ENCODE data around the gene USP2. TPM values are rescaled to one million over a fixed set of nuclear protein-coding genes. Genes with fewer than 3 reads are reported as not detected.

USP2 gene
- polyA plus RNA-seq, 1 donor (not counting 4 experiments of a cell fraction or from before 2014, with no cell fraction given): 0.35 TPM

DNA sequence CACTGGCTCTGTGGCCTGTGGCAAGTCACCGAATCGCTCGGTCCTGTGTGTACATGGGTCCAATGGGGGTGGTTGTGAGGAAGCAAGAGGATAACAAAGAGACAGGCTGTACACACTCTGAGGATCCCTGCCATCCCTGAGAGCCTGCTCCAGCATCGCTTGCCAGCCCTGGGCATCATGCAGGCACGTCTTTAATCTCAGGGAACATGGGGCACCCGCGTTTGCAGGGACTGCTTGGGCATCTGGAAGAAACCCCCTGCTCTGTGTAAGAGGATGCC is 39.5 kb downstream of the USP2 start:
- H4K20me1 ChIP-seq (ENCODE audit: control insufficient read depth, extremely low read depth, insufficient read depth, low read length): peaks cover 3% of the 10 kb centered on the region
- H3K4me2 ChIP-seq (ENCODE audit: control insufficient read depth, extremely low read depth, insufficient read depth, low read depth, low read length): no peak overlapping the region
- peaks cover 43% of the 10 kb centered on the region for H3K27me3 ChIP-seq (ENCODE audit: control insufficient read depth, extremely low read depth, insufficient read depth, low read length)
- peaks cover 5% of the 10 kb centered on the region for H3K4me1 ChIP-seq (ENCODE audit: control insufficient read depth, extremely low read depth, insufficient read depth, low read length)
- H3K79me2 ChIP-seq (ENCODE audit: control insufficient read depth, insufficient read depth, low read length): peaks cover 4% of the 10 kb centered on the region
- H3K9ac ChIP-seq (ENCODE audit: control insufficient read depth, extremely low read depth, insufficient read depth, low read length): no peak overlapping the region
- no peak overlapping the region for H3K4me3 ChIP-seq (ENCODE audit: control insufficient read depth in 2 of 3, extremely low read depth in 1 of 3, insufficient read depth in 2 of 3, low read depth in 1 of 3, low read length in 3 of 3)
- H3K36me3 ChIP-seq (ENCODE audit: control insufficient read depth in 2 of 2, extremely low read depth in 1 of 2, insufficient read depth in 2 of 2, low read length in 2 of 2): peaks cover 0 to 3% of the 10 kb centered on the region in 2 experiments
- FAIRE-seq: no peak
- dilution Hi-C loops (cut with MboI; ENCODE audit: extremely low pct_ligation_motif_present, low sequenced_read_pairs): no loop called here
- TF ChIP-seq, protein P1, sequence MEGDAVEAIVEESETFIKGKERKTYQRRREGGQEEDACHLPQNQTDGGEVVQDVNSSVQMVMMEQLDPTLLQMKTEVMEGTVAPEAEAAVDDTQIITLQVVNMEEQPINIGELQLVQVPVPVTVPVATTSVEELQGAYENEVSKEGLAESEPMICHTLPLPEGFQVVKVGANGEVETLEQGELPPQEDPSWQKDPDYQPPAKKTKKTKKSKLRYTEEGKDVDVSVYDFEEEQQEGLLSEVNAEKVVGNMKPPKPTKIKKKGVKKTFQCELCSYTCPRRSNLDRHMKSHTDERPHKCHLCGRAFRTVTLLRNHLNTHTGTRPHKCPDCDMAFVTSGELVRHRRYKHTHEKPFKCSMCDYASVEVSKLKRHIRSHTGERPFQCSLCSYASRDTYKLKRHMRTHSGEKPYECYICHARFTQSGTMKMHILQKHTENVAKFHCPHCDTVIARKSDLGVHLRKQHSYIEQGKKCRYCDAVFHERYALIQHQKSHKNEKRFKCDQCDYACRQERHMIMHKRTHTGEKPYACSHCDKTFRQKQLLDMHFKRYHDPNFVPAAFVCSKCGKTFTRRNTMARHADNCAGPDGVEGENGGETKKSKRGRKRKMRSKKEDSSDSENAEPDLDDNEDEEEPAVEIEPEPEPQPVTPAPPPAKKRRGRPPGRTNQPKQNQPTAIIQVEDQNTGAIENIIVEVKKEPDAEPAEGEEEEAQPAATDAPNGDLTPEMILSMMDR (optimal IDR thresholded peaks at IDR 0.05 in 1 of 3, IDR thresholded peaks at IDR 0.05 in 1 of 3, conservative IDR thresholded peaks at IDR 0.05 in 1 of 3; ENCODE audit: extremely low read depth in 1 of 3, insufficient read depth in 2 of 3, low read length in 3 of 3): no peak
- TF ChIP-seq EZH2 (IDR thresholded peaks at IDR 0.05; ENCODE audit: low read length): no peak
- H2AFZ ChIP-seq (ENCODE audit: control insufficient read depth, low read length): no peak overlapping the region
- no peak overlapping the region for H3K27ac ChIP-seq (ENCODE audit: control insufficient read depth, insufficient read depth, low read length)
- no peak for DNase-seq (ENCODE audit: low read depth, low spot score)
- no peaks in the 10 kb centered on the region for H3K9me1 ChIP-seq (ENCODE audit: control insufficient read depth, extremely low read depth, insufficient read depth, low read length)
- H3K9me3 ChIP-seq (ENCODE audit: control insufficient read depth, low read depth, low read length): no peaks in the 10 kb centered on the region

DNA sequence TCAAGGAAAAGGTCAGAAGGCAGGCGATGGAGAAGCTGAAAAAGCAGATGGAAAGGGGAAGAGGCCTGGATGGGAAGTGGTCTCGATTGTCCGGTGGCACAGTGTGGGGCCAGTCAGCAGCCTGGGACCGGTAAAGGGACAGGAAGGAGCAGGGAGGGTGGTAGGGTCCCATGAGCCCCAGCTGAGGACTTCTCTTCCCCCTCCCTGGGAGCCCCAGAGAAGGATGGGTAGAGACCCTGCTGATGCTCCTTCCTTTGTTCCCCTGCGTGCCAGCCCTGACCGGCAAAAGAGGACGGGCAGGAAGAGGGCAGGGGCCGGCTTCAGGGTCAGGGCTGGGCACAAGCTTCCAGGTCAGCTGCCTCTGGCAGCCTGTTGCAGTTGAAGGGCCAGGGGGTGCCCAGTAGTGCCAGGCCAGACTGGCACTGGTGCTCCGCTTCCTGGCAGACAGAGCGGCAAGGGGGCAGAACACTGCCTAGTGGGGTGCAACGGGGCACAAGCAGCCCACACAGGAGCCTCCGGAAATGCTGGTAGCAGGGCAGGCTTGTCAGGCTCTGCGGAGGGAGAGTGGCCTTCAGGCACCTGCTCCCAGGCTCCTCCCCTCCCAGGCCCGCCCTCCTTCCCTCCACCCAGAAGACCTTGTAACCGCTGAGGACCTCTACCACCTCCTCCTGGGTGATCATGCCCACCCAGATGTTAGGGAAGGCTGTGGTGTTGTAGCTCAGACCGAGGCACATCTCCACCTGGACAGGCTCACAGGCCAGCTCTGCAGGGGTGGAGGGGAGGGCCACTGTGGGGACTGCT is 40.1 kb downstream of the USP2 start:
- FAIRE-seq (no peak), DNase-seq (ENCODE audit: low read depth, low spot score) (no peak)
- H3K36me3 ChIP-seq (ENCODE audit: control insufficient read depth in 2 of 2, extremely low read depth in 1 of 2, insufficient read depth in 2 of 2, low read length in 2 of 2): peaks cover 2 to 8% of the 10 kb centered on the region in 2 experiments
- dilution Hi-C loops (cut with MboI; ENCODE audit: extremely low pct_ligation_motif_present, low sequenced_read_pairs): no loop called here
- no peaks in the 10 kb centered on the region for H3K9me3 ChIP-seq (ENCODE audit: control insufficient read depth, low read depth, low read length)
- peaks cover 7% of the 10 kb centered on the region for H3K79me2 ChIP-seq (ENCODE audit: control insufficient read depth, insufficient read depth, low read length)
- no peaks in the 10 kb centered on the region for H3K9me1 ChIP-seq (ENCODE audit: control insufficient read depth, extremely low read depth, insufficient read depth, low read length)
- TF ChIP-seq, protein P1 (optimal IDR thresholded peaks at IDR 0.05 in 1 of 3, IDR thresholded peaks at IDR 0.05 in 1 of 3, conservative IDR thresholded peaks at IDR 0.05 in 1 of 3; ENCODE audit: extremely low read depth in 1 of 3, insufficient read depth in 2 of 3, low read length in 3 of 3): no peak
- peak; percentile 76 for TF ChIP-seq EZH2 (IDR thresholded peaks at IDR 0.05; ENCODE audit: low read length)
- no peak overlapping the region for H3K27ac ChIP-seq (ENCODE audit: control insufficient read depth, insufficient read depth, low read length)
- no peak overlapping the region for H2AFZ ChIP-seq (ENCODE audit: control insufficient read depth, low read length)
- no peak overlapping the region for H3K4me2 ChIP-seq (ENCODE audit: control insufficient read depth, extremely low read depth, insufficient read depth, low read depth, low read length)
- H3K4me3 ChIP-seq (ENCODE audit: control insufficient read depth in 2 of 3, extremely low read depth in 1 of 3, insufficient read depth in 2 of 3, low read depth in 1 of 3, low read length in 3 of 3): no peak overlapping the region
- peaks cover 5% of the 10 kb centered on the region for H3K4me1 ChIP-seq (ENCODE audit: control insufficient read depth, extremely low read depth, insufficient read depth, low read length)
- peaks cover 3% of the 10 kb centered on the region for H4K20me1 ChIP-seq (ENCODE audit: control insufficient read depth, extremely low read depth, insufficient read depth, low read length)
- H3K9ac ChIP-seq (ENCODE audit: control insufficient read depth, extremely low read depth, insufficient read depth, low read length): no peak overlapping the region
- H3K27me3 ChIP-seq (ENCODE audit: control insufficient read depth, extremely low read depth, insufficient read depth, low read length): peaks cover 43% of the 10 kb centered on the region
